Neural progenitor cell (in vitro differentiated cells): ENCODE measurements around the gene EXOSC7.

Source experiments
- CTCF ChIP-seq: fragments of 200-600 bp; sonication (generic); IDR thresholded peaks from 2 replicates; pipeline ENCODE4 v1.5.1; 2017; ENCODE audit warnings: antibody characterized with exemption, mild to moderate bottlenecking
- EZH2 ChIP-seq: fragments of 200-600 bp; sonication (generic); IDR thresholded peaks from 2 replicates; pipeline ENCODE4 v1.6.1; 2017; ENCODE audit warnings: antibody characterized with exemption, mild to moderate bottlenecking, moderate library complexity
- EZH2phosphoT487 ChIP-seq: fragments of 200-600 bp; sonication (generic); IDR thresholded peaks from 2 replicates; pipeline ENCODE4 v1.6.1; 2017; ENCODE audit warnings: antibody characterized with exemption

GRCh38 chr3:45002720-45003119, 26.7 kb downstream of the EXOSC7 start:
- TF ChIP-seq CTCF, result no peak
- no peak for TF ChIP-seq EZH2
- TF ChIP-seq EZH2phosphoT487, result no peak
